Uterus (tissue), 4 donors: ENCODE measurements around the gene DSG4. TPM values are rescaled to one million over a fixed set of nuclear protein-coding genes. Genes with fewer than 3 reads are reported as not detected.

Source experiments
- DNase-seq, 2 donors: peaks; one replicate each; pipeline ENCODE4 v3.0.0-alpha.2; 2019 to 2020
- H3K27ac ChIP-seq, 2 donors: fragments of 200-600 bp; sonication (generic); 1 replicate in 1 of 2; 2 replicates in 1 of 2; pipeline ENCODE4 v1.5.1; 2016 to 2018
- H3K27me3 ChIP-seq, 2 donors: fragments of 200-600 bp; sonication (generic); one replicate each; pipeline ENCODE4 v1.5.1; 2018 to 2019; ENCODE audit warnings: control low read depth in 1 of 2
- H3K36me3 ChIP-seq, 2 donors: fragments of 200-600 bp; sonication (generic); one replicate each; pipeline ENCODE4 v1.5.1; 2019; ENCODE audit warnings: control low read depth in 1 of 2
- H3K4me1 ChIP-seq, 2 donors: fragments of 200-600 bp; sonication (generic); one replicate each; pipeline ENCODE4 v1.5.1; 2018 to 2019; ENCODE audit warnings: control low read depth in 1 of 2
- H3K4me3 ChIP-seq, 2 donors: fragments of 200-600 bp; sonication (generic); 1 replicate in 1 of 2; 2 replicates in 1 of 2; pipeline ENCODE4 v1.5.1; 2018 to 2019; ENCODE audit warnings: mild to moderate bottlenecking in 1 of 2
- H3K9me3 ChIP-seq, 2 donors: fragments of 200-600 bp; sonication (generic); one replicate each; pipeline ENCODE4 v1.5.1; 2019; ENCODE audit warnings: control low read depth in 1 of 2
- POLR2A ChIP-seq, 2 donors: fragments of 450-650 bp; IDR thresholded peaks; one replicate each; pipeline ENCODE4 v1.6.1; 2016; ENCODE audit warnings: antibody characterized with exemption in 2 of 2, mild to moderate bottlenecking in 1 of 2, moderate library complexity in 1 of 2
- intact Hi-C: fragments of 100-400 bp; cut with DNase I; formaldehyde crosslinking; loops from one replicate; pipeline ENCODE4 v1.15.1; 2023; ENCODE audit warnings: low total_unique reads
- total RNA-seq, 4 donors: library from RNA; depleted of rRNA in 3 of 4; stranded (reverse); fragments of >200 nt in 3 of 4; gene quantifications; one replicate each; pipeline versions ENCODE4 v1.1.0 to v1.2.4, GENCODE V29; 2014 to 2023
- TF ChIP-seq, protein P1 (sequence below), 4 experiments: fragments of 200-600 bp in 2 of 4; fragments of 450-650 bp in 2 of 4; sonication (generic) in 2 of 4; IDR thresholded peaks; one replicate each; pipeline ENCODE4 v1.5.1; 2016 to 2019; ENCODE audit warnings: antibody characterized with exemption in 4 of 4, mild to moderate bottlenecking in 2 of 4, moderate library complexity in 1 of 4
- donor health status: DM: yes; HTN: yes; CAD: no.

The DSG4 gene
- total RNA-seq, 4 donors from 2014 or later, result 0.07 TPM; not detected in 3

DNA sequence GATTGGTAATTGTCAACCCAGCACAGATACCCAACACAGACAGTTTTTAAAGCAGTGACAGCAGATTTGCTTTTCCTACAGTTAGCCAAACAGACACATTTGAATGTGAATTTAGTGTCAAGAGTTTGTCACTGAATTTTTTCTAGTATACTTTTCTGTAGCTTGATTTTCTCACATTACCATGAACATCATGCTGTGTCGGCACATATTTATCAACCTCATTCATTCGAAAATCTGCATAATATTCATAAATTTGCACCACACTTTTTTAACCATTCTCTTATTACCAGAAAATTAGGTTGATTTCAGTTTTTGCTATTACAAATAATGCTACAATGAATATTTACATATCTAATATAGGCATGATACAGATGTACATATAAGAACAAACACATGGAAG lies 43.9 kb downstream of the DSG4 start:
- no peak overlapping the region for H3K27ac ChIP-seq
- H3K9me3 ChIP-seq, result no peaks in the 10 kb centered on the region
- no peaks in the 10 kb centered on the region for H3K36me3 ChIP-seq
- no peak for DNase-seq
- H3K4me3 ChIP-seq, result no peak overlapping the region
- H3K4me1 ChIP-seq, result no peaks in the 10 kb centered on the region
- TF ChIP-seq POLR2A (IDR thresholded peaks at IDR 0.05), result no peak
- TF ChIP-seq, protein P1, sequence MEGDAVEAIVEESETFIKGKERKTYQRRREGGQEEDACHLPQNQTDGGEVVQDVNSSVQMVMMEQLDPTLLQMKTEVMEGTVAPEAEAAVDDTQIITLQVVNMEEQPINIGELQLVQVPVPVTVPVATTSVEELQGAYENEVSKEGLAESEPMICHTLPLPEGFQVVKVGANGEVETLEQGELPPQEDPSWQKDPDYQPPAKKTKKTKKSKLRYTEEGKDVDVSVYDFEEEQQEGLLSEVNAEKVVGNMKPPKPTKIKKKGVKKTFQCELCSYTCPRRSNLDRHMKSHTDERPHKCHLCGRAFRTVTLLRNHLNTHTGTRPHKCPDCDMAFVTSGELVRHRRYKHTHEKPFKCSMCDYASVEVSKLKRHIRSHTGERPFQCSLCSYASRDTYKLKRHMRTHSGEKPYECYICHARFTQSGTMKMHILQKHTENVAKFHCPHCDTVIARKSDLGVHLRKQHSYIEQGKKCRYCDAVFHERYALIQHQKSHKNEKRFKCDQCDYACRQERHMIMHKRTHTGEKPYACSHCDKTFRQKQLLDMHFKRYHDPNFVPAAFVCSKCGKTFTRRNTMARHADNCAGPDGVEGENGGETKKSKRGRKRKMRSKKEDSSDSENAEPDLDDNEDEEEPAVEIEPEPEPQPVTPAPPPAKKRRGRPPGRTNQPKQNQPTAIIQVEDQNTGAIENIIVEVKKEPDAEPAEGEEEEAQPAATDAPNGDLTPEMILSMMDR (IDR thresholded peaks at IDR 0.05), result no peak
- no peaks in the 10 kb centered on the region for H3K27me3 ChIP-seq
- intact Hi-C loops, result no loop called here

- no peak for DNase-seq
- no peak for TF ChIP-seq POLR2A (IDR thresholded peaks at IDR 0.05)
- TF ChIP-seq, protein P1 (IDR thresholded peaks at IDR 0.05), result no peak
- no peaks in the 10 kb centered on the region for H3K27me3 ChIP-seq
- intact Hi-C loops, result no loop called here
- H3K4me3 ChIP-seq, result no peak overlapping the region
- no peaks in the 10 kb centered on the region for H3K4me1 ChIP-seq
- H3K27ac ChIP-seq, result no peak overlapping the region
- H3K36me3 ChIP-seq, result no peaks in the 10 kb centered on the region
- no peaks in the 10 kb centered on the region for H3K9me3 ChIP-seq
Observed at GRCh38 chr18:31424383-31424988, 47.9 kb downstream of the DSG4 start.

DNA sequence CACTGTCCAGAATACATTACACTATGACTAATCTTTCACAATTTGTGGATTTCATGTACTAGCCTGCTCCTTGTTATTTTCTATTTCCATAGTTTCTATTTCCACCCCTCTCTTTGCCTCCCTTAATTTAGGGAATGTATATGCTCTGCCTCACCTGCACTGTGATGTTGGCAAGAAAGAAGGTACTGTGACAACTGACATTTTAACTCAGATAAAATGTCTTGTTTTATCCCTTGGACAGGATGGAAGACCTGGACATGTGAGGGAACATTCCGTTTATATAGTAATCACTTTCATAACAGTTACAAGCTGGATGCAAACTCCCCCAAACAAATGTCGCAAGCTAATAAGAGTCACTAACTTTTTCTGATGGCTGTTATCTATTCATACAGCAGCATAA lies 49.4 kb downstream of the DSG4 start:
- Histone ChIP-seq H3K27me3 (no peaks in the 10 kb centered on the region), H3K36me3 (no peaks in the 10 kb centered on the region), H3K27ac (no peak overlapping the region), H3K4me1 (no peaks in the 10 kb centered on the region), H3K9me3 (no peaks in the 10 kb centered on the region), H3K4me3 (no peak overlapping the region)
- TF ChIP-seq POLR2A (IDR thresholded peaks at IDR 0.05), result no peak
- TF ChIP-seq, protein P1 (IDR thresholded peaks at IDR 0.05), result no peak
- DNase-seq, result no peak
- intact Hi-C loops, result no loop called here

- no peak overlapping the region for H3K27ac ChIP-seq
- intact Hi-C loops, result no loop called here
- no peak for DNase-seq
- no peaks in the 10 kb centered on the region for H3K36me3 ChIP-seq
- no peaks in the 10 kb centered on the region for H3K4me1 ChIP-seq
- H3K9me3 ChIP-seq, result no peaks in the 10 kb centered on the region
- no peaks in the 10 kb centered on the region for H3K27me3 ChIP-seq
- no peak overlapping the region for H3K4me3 ChIP-seq
- TF ChIP-seq POLR2A (IDR thresholded peaks at IDR 0.05), result no peak
- TF ChIP-seq, protein P1 (IDR thresholded peaks at IDR 0.05), result no peak
Observed at GRCh38 chr18:31426871-31427406, 50.4 kb downstream of the DSG4 start.

- H3K27me3 ChIP-seq, result no peaks in the 10 kb centered on the region
- DNase-seq, result no peak
- no peak overlapping the region for H3K27ac ChIP-seq
- TF ChIP-seq, protein P1 (IDR thresholded peaks at IDR 0.05), result no peak
- no peak for TF ChIP-seq POLR2A (IDR thresholded peaks at IDR 0.05)
- no peaks in the 10 kb centered on the region for H3K4me1 ChIP-seq
- intact Hi-C loops, result no loop called here
- H3K4me3 ChIP-seq, result no peak overlapping the region
- no peaks in the 10 kb centered on the region for H3K9me3 ChIP-seq
- H3K36me3 ChIP-seq, result no peaks in the 10 kb centered on the region
Observed at GRCh38 chr18:31428211-31428610, 51.6 kb downstream of the DSG4 start.
